ENCODE measurements around the gene HYAL1. TPM values are rescaled to one million over a fixed set of nuclear protein-coding genes. Genes with fewer than 3 reads are reported as not detected.

HYAL1 gene
- total RNA-seq, 1 donor from 2014 or later = 7.1 TPM

- H3K36me3 ChIP-seq (ENCODE audit: control insufficient read depth, insufficient read depth, low read length) = no peaks in the 10 kb centered on the region
- no peak for DNase-seq (ENCODE audit: low read depth)
- H3K27me3 ChIP-seq (ENCODE audit: control insufficient read depth, insufficient read depth, low read length) = no peaks in the 10 kb centered on the region
- FAIRE-seq = no peak
- TF ChIP-seq CTCF (IDR thresholded peaks at IDR 0.05; ENCODE audit: insufficient read depth, low read length, severe bottlenecking) = no peak
- peak overlapping the region; percentile 35 for H3K4me3 ChIP-seq (ENCODE audit: low read depth, low read length)
Measured at GRCh38 chr3:50267280-50267913, 36.0 kb downstream of the HYAL1 start.

GRCh38 chr3:50266836-50267235 lies 36.5 kb downstream of the HYAL1 start:
- Histone ChIP-seq H3K4me3 (ENCODE audit: low read depth, low read length) (peak overlapping the region; percentile 35), H3K27me3 (ENCODE audit: control insufficient read depth, insufficient read depth, low read length) (no peaks in the 10 kb centered on the region), H3K36me3 (ENCODE audit: control insufficient read depth, insufficient read depth, low read length) (no peaks in the 10 kb centered on the region)
- no peak for TF ChIP-seq CTCF (IDR thresholded peaks at IDR 0.05; ENCODE audit: insufficient read depth, low read length, severe bottlenecking)
- DNase-seq (ENCODE audit: low read depth) (no peak), FAIRE-seq (no peak)

GRCh38 chr3:50266017-50266416 lies 37.4 kb downstream of the HYAL1 start:
- FAIRE-seq (no peak), DNase-seq (ENCODE audit: low read depth) (no peak)
- Histone ChIP-seq H3K4me3 (ENCODE audit: low read depth, low read length) (no peak overlapping the region), H3K27me3 (ENCODE audit: control insufficient read depth, insufficient read depth, low read length) (no peaks in the 10 kb centered on the region), H3K36me3 (ENCODE audit: control insufficient read depth, insufficient read depth, low read length) (no peaks in the 10 kb centered on the region)
- TF ChIP-seq CTCF (IDR thresholded peaks at IDR 0.05; ENCODE audit: insufficient read depth, low read length, severe bottlenecking) = no peak

GRCh38 chr3:50265571-50265970 lies 37.8 kb downstream of the HYAL1 start:
- TF ChIP-seq CTCF (IDR thresholded peaks at IDR 0.05; ENCODE audit: insufficient read depth, low read length, severe bottlenecking) = no peak
- no peaks in the 10 kb centered on the region for H3K36me3 ChIP-seq (ENCODE audit: control insufficient read depth, insufficient read depth, low read length)
- no peak for FAIRE-seq

GRCh38 chr3:50264964-50265485 lies 38.3 kb downstream of the HYAL1 start:
- DNase-seq (ENCODE audit: low read depth) (peak; percentile 83), FAIRE-seq (no peak)
- no peaks in the 10 kb centered on the region for H3K36me3 ChIP-seq (ENCODE audit: control insufficient read depth, insufficient read depth, low read length)
- H3K4me3 ChIP-seq (ENCODE audit: low read depth, low read length) = no peak overlapping the region
- H3K27me3 ChIP-seq (ENCODE audit: control insufficient read depth, insufficient read depth, low read length) = no peaks in the 10 kb centered on the region
- no peak for TF ChIP-seq CTCF (IDR thresholded peaks at IDR 0.05; ENCODE audit: insufficient read depth, low read length, severe bottlenecking)

More at GRCh38 chr3:50265571-50265970, 37.8 kb downstream of the HYAL1 start:
- H3K4me3 ChIP-seq (ENCODE audit: low read depth, low read length) = no peak overlapping the region
- no peak for DNase-seq (ENCODE audit: low read depth)
- no peaks in the 10 kb centered on the region for H3K27me3 ChIP-seq (ENCODE audit: control insufficient read depth, insufficient read depth, low read length)

Data from bronchial epithelial cell (primary cell).